A673 (cell line): Measurements from ENCODE around the gene CNPY3.

Experiments used
- CTCF ChIP-seq: fragments of 300-800, 200-600 bp; sonication (generic); conservative IDR thresholded peaks from 2 replicates; pipeline ENCODE4 v1.5.1; 2017; ENCODE audit warnings: low read depth, mild to moderate bottlenecking, antibody characterized with exemption, low read length, moderate library complexity, mixed read lengths
- EZH2 ChIP-seq: fragments of 200-600 bp; sonication (generic); IDR thresholded peaks from 2 replicates; pipeline ENCODE4 v1.6.1; 2017; ENCODE audit warnings: borderline replicate concordance, low read depth, mild to moderate bottlenecking, mixed read lengths, antibody characterized with exemption, low read length; ENCODE audit not compliant: poor library complexity, severe bottlenecking

- TF ChIP-seq CTCF (no peak), EZH2 (no peak)
These were observed 3.9 kb downstream of the CNPY3 start for GRCh38 chr6:42933205-42933604.
